ENCODE data around the gene AKAP17A.

GRCh38 chrX:1614927-1615326 lies 23.5 kb downstream of the AKAP17A start, which contains the start of gene ASMT:
- TF ChIP-seq CTCF (IDR thresholded peaks at IDR 0.05; ENCODE audit: poor library complexity, severe bottlenecking) (no peak), EP300 (conservative IDR thresholded peaks at IDR 0.05; ENCODE audit: poor library complexity, severe bottlenecking) (no peak), EZH2 (IDR thresholded peaks at IDR 0.05; ENCODE audit: borderline replicate concordance, insufficient read depth, low read length, poor library complexity, severe bottlenecking) (no peak), POLR2AphosphoS5 (IDR thresholded peaks at IDR 0.05) (no peak), TAF1 (IDR thresholded peaks at IDR 0.05; ENCODE audit: low read depth) (no peak), RAD21 (conservative IDR thresholded peaks at IDR 0.05) (no peak)

All from neural cell (in vitro differentiated cells).